ES-I3 (cell line): ENCODE results near the gene TSPAN18.

ENCODE experiments used
- H3K36me3 ChIP-seq: 2 replicates; pipeline ENCODE4 v1.6.1; 2013; ENCODE audit warnings: mild to moderate bottlenecking, low read length, control low read depth, moderate library complexity; ENCODE audit not compliant: insufficient read depth
- H3K4me1 ChIP-seq: 2 replicates; pipeline ENCODE4 v1.6.1; 2013; ENCODE audit warnings: mild to moderate bottlenecking, control low read depth, low read length; ENCODE audit not compliant: insufficient read depth
- H3K9ac ChIP-seq: 2 replicates; pipeline ENCODE4 v1.6.1; 2013; ENCODE audit warnings: low read depth, mild to moderate bottlenecking, low read length, moderate library complexity
- H3K9me3 ChIP-seq: 2 replicates; pipeline ENCODE4 v1.6.1; 2013; ENCODE audit warnings: mild to moderate bottlenecking, low read length, moderate library complexity; ENCODE audit not compliant: control insufficient read depth, insufficient read depth

Gene TSPAN18

DNA sequence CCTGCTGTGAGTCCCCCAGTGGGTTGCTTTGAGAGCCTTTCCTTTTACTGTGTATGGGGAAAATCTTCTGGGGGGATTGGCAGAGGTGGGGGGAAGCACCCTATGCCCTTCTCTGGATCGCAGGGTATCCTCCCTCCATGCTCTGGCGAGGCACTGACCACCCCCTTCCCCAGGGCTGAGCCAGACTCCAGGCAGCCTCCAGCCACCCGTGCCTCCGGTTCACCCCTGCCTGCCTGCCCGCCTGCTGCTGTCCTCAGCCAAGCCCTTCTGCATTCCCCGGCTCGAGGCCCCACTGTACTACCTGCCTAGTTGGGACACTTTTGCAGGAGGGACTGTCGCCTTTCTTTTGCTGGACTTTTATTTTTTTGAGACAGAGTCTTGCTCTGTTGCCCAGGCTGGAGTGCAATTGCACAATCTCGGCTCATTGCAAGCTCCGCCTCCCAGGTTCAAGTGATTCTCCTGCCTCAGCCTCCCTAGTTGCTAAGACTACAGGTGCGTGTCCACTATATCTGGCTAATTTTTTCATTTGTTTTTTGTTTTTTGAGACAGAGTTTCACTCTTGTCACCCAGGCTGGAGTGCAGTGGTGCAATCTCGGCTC lies 247.7 kb downstream of the TSPAN18 start:
- Histone ChIP-seq H3K9me3 (no peaks in the 10 kb centered on the region), H3K4me1 (peaks cover 30% of the 10 kb centered on the region), H3K9ac (no peak overlapping the region), H3K36me3 (no peaks in the 10 kb centered on the region)

DNA sequence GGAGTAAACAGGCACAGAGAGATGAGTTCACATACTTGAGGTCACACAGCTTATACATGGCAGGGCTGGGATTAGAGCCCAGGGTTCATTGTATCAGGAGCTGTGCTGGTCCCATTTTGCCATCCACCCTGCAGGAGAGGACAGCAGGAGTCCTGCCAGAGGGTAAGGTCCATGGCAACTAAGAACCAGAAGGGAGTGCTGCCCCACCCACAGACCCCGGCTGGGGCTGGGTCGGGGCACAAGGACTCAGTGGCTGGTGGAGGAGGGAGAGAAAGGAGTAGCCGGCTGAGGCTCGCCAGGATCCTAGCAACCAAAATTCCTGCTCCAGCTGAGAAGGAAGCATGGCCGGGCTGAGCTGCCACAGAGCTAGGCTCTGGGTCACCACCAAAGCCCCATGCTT lies 249.8 kb downstream of the TSPAN18 start:
- Histone ChIP-seq H3K36me3 (no peaks in the 10 kb centered on the region), H3K4me1 (peaks cover 34% of the 10 kb centered on the region), H3K9me3 (no peaks in the 10 kb centered on the region), H3K9ac (no peak overlapping the region)

DNA sequence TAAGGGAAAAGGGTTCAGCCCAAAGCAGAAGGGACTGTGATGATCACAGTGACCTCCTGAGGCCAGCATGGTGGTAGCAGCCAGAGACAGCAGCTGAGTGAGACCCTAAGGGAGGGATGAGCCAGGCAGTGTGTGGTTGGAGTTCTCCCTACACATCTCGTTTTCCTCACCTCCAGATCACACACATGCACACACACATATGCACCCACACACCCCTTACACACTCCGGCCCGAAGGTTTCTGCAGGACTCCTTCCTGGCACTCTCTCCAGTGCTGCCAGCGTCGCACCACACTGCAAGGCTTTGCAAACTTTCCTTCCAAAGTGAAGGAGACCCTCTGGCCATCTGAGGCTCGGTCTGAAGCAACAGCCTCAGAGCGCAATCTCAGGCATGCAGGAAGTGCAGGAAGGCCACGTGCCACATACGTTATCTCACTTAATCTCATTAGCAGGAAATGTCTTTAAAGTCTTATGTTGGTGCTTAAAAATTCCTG lies 250.8 kb downstream of the TSPAN18 start:
- no peak overlapping the region for H3K9ac ChIP-seq
- peaks cover 34% of the 10 kb centered on the region for H3K4me1 ChIP-seq
- H3K9me3 ChIP-seq = no peaks in the 10 kb centered on the region
- H3K36me3 ChIP-seq = no peaks in the 10 kb centered on the region

DNA sequence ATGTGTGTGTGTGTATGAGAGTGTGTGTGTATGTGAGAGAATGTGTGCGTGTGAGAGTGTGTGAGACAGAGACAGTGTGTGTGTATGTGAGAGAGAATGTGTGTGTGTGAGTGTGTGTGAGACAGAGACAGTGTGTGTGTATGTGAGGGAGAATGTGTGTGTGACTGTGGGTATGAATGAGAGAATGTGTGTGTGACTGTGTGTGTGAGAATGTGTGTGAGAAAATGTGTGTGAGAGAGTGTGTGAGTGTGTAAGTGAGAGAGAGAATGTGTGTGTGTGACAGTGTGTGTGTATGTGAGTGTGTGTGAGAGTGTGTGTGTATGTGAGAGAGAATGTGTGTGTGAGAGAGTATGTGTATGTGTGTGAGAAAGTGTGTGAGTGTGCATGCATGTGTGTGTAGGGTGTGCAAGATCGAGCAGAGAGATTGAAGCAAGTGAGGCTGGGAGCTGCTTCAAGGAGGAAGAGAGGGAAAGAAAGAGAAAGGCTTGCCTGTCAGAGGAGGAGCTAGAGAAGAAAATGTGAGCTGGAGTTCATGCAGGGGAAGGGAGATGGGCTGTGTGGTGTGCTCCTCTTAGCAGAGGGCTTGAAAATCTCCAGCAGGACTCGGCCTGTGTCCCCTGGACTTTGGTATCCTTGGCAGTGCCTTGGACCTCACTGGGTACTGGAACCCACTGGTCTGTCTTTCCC lies 251.7 kb downstream of the TSPAN18 start:
- Histone ChIP-seq H3K4me1 (peaks cover 34% of the 10 kb centered on the region), H3K36me3 (no peaks in the 10 kb centered on the region), H3K9me3 (no peaks in the 10 kb centered on the region), H3K9ac (no peak overlapping the region)

DNA sequence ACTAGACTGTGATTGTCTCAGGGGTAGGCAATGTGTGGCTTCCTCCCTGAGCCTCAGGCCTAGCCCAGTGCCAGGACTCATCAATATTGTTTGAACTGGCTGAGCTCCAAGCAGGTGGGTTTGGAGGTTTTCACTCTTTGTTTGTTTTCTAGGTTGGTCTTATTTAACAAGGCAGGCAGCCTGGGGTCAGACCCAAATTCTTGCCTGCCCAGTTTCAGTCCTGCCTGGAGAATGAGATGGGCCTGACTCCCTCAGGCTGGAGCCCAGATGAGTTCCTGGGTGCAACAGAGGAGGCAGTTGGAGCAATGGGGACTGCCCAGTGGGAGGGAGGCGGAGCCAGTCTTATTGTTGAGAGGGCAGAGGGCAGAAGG lies 252.2 kb downstream of the TSPAN18 start:
- Histone ChIP-seq H3K4me1 (peaks cover 34% of the 10 kb centered on the region), H3K9me3 (no peaks in the 10 kb centered on the region), H3K9ac (no peak overlapping the region), H3K36me3 (no peaks in the 10 kb centered on the region)

DNA sequence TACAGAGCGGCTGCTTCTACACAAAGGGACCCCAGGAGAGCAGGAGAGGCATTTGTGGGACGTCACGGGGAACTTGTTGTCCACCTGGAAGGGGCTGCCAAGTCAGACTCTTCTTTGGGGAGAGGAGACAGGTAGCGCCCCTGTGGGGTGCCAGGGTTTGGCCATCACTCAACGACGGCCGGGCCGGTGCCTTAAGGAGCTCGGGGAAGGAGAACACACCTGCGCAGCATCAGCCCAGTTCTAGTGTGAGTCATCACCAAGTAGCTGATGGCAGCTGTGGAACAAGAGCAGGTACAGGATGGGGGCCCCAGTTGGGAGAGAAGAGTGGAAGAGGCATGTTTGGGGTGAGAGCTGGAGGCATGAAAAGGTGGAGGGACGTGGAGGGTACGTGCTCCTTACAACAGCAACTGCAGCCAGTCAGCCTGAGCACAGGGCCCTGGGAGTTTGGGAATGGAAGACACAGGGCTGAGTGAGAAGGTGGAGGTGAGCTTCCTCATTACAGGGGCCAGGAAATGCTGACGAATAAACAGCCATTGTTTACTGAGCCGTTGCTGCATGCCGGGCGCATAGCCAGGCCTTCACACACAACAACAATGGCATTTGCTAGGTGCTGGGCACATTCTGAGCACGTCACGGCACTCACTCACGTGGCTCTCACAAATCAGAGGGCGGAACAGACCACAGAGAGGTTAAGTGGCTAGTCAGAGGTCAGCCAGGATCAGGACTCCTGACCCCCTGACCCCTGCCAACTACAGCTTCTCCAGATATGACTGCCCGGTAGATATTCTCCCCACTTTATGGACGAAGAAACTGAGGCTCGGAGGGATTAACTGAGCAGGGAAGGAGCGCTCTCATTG lies 253.0 kb downstream of the TSPAN18 start:
- H3K9me3 ChIP-seq = no peaks in the 10 kb centered on the region
- H3K4me1 ChIP-seq = peaks cover 34% of the 10 kb centered on the region
- H3K36me3 ChIP-seq = no peaks in the 10 kb centered on the region
- H3K9ac ChIP-seq = no peak overlapping the region

DNA sequence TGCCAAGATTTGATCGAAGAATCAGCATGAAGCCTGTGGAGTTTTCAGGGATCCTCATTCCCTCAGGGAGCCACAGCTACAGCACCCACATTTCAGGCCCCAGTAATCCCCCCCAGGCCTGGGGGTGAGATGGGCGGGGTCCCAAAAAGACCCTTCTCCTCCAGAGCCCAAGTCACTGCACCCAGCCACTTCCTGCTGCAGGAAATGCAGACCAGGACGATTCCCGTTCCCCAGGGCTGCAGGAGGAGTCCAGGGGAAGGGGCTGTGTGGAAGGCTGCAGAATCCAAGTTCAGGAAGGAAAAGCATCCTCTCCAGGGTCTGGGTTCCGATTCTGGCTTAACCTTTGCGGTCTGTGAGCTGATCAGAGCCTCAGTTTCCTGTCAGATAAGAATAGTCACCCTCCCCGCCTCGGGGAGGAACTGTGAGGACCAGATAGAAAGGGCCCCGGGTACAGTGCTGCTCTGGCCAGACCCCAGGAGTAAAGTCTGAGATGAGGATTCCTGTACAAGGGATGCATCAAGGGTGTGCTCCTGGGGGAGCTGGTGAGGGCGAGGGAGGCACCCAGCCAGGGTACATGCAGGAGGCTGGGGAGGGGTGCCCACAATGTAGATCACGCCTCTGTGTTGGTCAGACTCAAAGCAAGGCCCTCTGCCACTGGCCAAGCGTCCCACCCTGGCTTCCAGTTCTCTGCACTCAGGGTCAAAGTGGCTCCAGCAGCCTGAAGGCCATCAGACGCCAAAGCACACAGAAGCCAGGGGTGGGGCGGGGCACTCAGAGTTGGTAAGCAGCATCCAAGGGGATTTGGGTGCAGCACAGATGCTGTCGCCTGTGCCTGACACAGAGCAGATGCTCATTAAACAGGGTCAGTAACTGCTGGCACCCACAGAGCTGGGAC lies 254.0 kb downstream of the TSPAN18 start:
- H3K36me3 ChIP-seq = no peaks in the 10 kb centered on the region
- no peaks in the 10 kb centered on the region for H3K9me3 ChIP-seq
- H3K9ac ChIP-seq = no peak overlapping the region
- H3K4me1 ChIP-seq = peaks cover 34% of the 10 kb centered on the region
